ENCODE data around the gene RELN. TPM values are rescaled to one million over a fixed set of nuclear protein-coding genes. Genes with fewer than 3 reads are reported as not detected.

The RELN gene
- total RNA-seq, 1 donor from 2014 or later = 3.8 TPM

DNA sequence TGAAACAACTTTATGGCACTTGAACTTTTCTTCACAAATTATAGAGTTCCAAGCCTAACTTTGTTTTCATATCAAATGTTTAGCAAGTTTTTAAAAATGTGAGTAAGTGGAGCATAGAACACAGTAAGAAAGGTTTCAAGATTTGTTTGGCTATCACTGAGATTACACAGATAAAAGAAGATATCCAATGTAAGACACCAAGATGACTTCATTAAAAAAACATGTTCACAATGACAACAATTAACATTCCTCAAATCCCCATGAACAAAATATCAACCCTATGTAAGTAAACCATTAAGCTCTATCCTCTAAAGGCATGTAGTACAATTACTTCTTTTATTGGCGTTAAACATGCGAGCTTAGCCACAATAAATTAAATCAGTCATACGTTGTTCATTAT, 129.7 kb downstream of the RELN start:
- H3K4me3 ChIP-seq (ENCODE audit: low read depth, low read length) = no peak overlapping the region
- TF ChIP-seq, protein P1, sequence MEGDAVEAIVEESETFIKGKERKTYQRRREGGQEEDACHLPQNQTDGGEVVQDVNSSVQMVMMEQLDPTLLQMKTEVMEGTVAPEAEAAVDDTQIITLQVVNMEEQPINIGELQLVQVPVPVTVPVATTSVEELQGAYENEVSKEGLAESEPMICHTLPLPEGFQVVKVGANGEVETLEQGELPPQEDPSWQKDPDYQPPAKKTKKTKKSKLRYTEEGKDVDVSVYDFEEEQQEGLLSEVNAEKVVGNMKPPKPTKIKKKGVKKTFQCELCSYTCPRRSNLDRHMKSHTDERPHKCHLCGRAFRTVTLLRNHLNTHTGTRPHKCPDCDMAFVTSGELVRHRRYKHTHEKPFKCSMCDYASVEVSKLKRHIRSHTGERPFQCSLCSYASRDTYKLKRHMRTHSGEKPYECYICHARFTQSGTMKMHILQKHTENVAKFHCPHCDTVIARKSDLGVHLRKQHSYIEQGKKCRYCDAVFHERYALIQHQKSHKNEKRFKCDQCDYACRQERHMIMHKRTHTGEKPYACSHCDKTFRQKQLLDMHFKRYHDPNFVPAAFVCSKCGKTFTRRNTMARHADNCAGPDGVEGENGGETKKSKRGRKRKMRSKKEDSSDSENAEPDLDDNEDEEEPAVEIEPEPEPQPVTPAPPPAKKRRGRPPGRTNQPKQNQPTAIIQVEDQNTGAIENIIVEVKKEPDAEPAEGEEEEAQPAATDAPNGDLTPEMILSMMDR (conservative IDR thresholded peaks at IDR 0.05; ENCODE audit: low read depth, low read length) = no peak
- no peak for DNase-seq (ENCODE audit: low read depth)

DNA sequence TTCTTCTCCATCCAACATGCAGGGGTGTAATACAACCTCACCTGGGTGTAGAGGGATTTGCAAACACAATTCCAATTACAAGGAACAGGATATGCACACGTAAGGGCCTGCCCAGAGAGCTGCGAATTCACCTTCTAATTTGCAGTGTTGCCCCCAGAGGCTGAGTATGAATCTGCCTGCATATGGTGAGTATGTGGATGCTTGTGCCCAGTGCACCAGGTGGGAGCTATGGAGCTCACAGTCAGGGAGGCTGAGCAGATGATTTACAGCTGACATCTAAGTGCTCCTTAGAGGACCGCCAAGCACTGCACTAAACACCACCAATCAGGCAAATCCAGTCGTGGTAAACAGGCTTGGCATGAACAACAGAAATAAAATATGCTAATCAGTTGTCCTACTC, 132.0 kb downstream of the RELN start:
- no peak overlapping the region for H3K4me3 ChIP-seq (ENCODE audit: low read depth, low read length)
- DNase-seq (ENCODE audit: low read depth) = no peak
- TF ChIP-seq, protein P1 (conservative IDR thresholded peaks at IDR 0.05; ENCODE audit: low read depth, low read length) = no peak

DNA sequence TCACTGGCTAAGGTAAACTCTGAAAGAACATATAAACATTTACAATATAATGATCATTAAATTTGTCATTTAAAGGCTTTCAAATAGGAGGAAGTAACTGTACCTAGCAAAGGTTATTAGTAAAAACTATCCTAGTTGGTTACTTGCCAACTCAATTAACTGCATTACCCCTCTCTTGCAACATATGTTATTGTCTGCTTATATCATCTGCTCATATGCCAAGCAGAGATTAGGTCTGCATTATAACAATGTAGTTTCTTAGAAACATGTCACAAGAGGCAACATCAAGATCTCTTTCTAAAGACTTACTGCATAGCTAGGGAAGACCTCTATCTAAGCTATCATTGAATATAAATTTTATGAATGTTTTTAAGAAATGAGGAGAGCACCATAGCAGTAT, 132.5 kb downstream of the RELN start:
- DNase-seq (ENCODE audit: low read depth) = no peak
- TF ChIP-seq, protein P1 (conservative IDR thresholded peaks at IDR 0.05; ENCODE audit: low read depth, low read length) = no peak
- no peak overlapping the region for H3K4me3 ChIP-seq (ENCODE audit: low read depth, low read length)

DNA sequence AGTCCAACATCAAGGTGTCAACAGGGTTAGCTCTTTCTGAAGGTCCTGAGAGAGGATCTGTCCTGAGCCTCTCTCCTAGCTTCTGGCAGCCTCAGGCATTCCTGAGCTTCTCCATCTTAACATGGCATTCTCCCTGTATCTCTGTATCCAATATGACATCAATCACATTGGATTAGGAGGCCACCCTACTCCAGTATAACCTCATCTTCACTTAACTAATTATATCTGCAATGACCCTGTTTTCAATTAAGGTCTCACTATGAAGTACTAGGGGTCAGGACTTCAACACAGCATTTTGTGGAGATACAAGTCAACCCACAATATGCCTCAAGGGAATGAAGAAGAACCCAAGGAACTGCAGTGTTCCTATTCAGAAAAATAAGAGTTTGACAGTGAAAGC, 133.8 kb downstream of the RELN start:
- DNase-seq (ENCODE audit: low read depth) = no peak
- H3K4me3 ChIP-seq (ENCODE audit: low read depth, low read length) = no peak overlapping the region
- TF ChIP-seq, protein P1 (conservative IDR thresholded peaks at IDR 0.05; ENCODE audit: low read depth, low read length) = no peak

DNA sequence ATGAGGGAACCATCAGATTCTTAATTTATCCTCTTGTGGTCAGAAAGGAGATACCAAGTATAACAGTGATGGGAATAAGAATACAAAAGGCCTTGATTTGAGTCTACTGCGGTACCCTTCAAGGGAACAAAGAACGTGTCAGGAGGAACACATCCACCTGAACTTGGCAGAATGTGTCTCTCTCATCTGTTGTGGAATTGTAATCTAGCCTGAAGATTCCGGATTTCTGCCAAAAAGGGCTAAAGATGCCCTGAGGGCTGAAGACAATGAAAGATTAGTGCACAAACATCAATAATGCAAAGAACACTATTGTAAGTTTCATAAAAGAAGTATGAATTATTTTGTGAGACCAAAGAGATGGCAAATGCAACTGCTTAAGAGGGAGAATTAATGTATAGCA, 134.8 kb downstream of the RELN start:
- no peak overlapping the region for H3K4me3 ChIP-seq (ENCODE audit: low read depth, low read length)
- TF ChIP-seq, protein P1 (conservative IDR thresholded peaks at IDR 0.05; ENCODE audit: low read depth, low read length) = no peak
- DNase-seq (ENCODE audit: low read depth) = no peak

DNA sequence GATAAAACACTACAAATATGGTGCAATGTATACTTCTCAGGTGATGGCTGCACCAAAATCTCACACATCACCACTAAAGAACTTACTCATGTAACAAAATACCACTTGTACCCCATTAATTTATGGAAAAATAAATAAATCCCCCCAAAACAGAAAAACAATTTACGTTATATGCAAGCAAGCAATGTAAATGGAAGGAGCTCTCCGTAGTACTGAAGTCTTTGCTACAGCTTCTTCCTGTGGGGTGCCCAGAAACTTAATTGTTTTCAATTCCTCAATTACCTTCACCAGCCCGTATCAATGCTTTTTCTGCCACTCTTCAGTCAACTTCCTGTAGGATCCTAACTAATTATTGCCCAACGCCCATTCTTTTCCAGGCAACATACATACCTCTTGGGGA, 138.1 kb downstream of the RELN start:
- TF ChIP-seq, protein P1 (conservative IDR thresholded peaks at IDR 0.05; ENCODE audit: low read depth, low read length) = no peak
- no peak for DNase-seq (ENCODE audit: low read depth)

DNA sequence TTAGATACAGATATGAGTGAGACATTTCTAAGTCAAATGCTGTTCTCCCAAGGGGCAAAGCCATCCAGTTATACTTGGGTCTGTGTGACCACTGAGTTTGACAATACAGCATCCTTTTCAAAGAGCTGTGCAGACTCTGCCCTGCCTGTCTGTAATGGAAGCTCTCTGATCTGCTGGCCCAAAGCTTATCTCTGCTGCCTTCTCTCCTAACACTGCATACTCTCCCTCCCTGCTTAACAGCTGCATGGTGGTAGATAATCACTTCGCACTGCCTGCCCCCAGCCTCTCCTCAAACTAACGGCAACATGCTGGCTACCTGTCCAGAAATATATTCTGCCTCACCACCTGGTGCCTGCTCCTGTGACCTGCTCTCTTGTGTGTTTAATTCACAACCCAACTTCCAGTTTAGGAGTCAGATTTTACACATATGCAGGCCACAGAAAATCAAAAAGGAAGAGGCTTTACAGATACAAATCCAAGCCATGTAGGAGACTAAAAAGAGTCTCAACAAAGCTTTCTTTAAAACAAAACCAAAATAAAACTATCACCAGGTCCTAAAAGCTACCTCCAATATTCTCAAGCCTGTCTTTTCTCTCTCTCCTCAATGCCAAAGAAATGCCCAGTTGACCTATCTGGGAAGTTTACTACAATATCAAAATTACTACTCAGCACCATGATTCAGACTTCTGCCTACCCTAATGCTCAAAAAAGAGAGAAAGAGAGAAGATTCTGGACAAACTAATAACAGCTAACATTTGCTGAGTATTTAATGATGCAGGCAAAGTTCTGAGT, 145.6 kb downstream of the RELN start:
- no peak overlapping the region for H3K4me3 ChIP-seq (ENCODE audit: low read depth, low read length)
- TF ChIP-seq, protein P1 (conservative IDR thresholded peaks at IDR 0.05; ENCODE audit: low read depth, low read length) = no peak
- DNase-seq (ENCODE audit: low read depth) = no peak

More for the DNA sequence above, 138.1 kb downstream of the RELN start:
- no peak overlapping the region for H3K4me3 ChIP-seq (ENCODE audit: low read depth, low read length)
